NCI-H187 (cell line): ENCODE measurements around the gene PTCRA.
"Not testable (repeated sequence)": the region's sequence is repeated elsewhere in the genome, so short reads cannot be mapped to it uniquely, and the experiment has no call there.

ENCODE experiments used
- DNase-seq, 2 experiments: peaks; one replicate each; lab custom pipeline; 2025; lab: John Stamatoyannopoulos, UW

The PTCRA gene

GRCh38 chr6:42940493-42941045 is 24.7 kb downstream of the PTCRA start:
- DNase-seq: no peak

DNA sequence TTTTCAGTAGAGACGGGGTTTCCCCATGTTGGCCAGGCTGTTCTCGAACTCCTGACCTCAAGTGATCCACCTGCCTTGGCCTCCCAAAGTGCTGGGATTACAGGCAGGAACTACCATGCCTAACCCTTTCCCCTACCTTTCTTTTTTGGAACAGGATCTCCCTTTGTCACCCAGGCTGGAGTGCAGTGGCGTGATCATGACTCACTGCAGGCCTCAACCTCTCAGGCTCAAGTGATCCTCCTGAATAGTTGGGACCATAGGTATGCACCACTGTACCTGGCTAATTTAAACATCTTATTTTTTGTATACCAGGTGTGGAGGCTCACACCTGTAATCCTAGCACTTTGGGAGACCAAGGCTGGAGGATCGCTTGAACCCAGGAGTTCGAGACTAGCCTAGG is 25.5 kb downstream of the PTCRA start:
- not testable (repeated sequence) for DNase-seq

GRCh38 chr6:42942444-42942843 is 26.6 kb downstream of the PTCRA start:
- no peak for DNase-seq

DNA sequence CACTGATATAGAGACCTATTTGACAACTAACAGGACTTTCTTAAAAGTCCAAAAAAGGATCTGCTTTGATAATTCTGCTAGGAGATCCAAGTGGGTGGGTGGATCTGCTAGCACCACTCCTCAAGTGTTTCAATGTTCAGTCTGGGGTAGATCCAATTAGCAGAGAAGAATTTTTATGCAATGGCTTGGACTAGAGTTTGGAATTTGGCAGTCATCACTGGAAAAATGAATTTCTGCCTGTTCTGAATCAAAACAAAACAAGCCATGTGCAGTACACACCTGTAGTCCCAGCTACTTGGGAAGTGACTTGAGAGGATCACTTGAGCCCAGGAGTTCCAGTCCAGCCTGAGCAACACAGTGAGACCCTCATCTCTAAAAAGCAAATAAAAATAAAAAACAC is 32.1 kb downstream of the PTCRA start:
- no peak for DNase-seq

DNA sequence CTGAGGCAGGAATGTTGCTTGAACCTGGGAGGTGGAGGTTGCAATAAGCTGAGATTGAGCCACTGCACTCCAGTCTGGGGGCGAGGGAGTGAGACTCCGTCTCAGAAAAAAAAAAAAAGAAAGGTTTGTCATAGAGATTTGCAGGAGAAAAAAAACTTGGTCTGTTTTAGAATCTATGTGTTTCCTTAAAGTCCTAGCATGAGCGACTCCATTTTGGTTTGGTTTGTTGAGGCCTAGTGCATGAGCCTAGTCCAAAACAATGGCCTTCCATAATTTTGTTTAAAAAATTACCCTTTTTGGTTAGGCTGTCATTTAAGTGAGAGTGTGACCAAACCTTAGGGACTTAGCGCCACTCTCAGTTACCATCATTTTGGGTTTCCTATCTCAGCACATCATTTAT is 36.5 kb downstream of the PTCRA start:
- no peak for DNase-seq

DNA sequence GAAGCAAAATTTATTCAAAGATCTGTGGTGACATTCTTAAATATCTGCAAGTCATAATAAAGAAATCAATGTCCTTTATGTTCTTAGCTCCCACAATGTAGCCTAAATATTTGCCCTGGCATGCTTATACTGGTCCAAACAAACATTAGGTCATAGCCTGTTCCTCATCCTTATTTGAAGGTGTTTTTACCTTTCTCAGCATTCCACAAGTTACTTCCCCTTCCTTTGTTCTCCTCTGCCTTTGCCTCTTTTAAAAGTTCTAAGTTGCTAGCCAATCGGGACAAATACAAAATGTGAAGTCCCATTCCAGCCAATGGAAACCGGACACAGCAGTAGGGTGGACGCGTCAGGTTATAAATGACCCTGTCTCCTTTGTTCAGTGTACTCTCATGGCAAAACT is 38.6 kb downstream of the PTCRA start:
- DNase-seq: not testable (repeated sequence)

GRCh38 chr6:42958125-42958524 is 42.3 kb downstream of the PTCRA start:
- DNase-seq: no peak

DNA sequence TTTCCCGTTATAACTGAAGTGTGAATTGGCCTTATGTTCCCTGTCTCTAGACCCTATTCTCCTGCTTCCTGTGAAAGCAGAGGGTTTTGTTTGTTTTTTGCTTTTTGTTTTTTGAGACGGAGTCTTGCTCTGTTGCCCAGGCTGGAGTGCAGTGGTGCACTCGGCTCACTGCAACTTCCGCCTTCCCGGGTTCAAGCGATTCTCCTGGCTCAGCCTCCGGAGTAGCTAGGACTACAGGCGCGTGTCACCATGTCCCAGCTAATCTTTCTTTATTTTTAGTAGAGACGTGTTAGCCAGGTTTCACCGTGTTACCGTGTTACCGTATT is 44.0 kb downstream of the PTCRA start:
- DNase-seq: no peak

DNA sequence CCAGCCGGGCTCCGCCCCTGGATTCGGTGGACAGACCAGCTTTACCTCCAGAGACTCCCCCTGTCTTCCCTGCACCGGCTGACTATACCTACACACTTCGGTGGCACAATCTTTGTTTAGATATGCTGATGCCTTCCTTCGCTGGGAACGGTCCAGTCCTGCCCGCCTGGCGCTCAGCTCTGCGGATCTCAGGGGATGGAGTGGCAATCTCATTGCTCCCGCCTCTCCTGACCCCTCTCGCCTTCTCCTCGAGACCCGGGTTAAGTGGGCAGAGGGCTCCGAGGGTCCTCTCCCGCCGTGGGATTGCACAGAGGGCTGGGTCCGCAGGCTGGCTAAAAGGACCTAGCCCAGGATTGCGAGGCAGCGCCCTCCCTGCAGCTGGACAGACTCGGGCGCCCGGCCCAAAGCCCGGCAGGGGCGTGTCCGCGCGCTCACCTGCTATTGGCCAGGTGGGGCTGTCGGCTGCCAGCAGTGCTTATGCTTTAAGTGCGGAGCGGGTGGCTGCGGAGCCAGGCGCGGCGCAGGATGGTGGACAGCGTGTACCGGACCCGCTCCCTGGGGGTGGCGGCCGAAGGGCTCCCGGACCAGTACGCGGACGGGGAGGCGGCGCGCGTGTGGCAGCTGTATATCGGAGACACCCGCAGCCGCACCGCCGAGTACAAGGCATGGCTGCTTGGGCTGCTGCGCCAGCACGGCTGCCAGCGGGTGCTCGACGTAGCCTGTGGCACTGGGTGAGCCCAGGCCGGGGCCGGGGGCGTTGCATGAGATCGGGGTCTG is 44.6 kb downstream of the PTCRA start, which contains the start of gene GNMT:
GNMT (plus strand) TSS at position 512 of the 777 bp plus-strand sequence; CDS start at position 526, 14 bp downstream.
- peak in 1 of 2 experiments; percentile 24 for DNase-seq

- no peak for DNase-seq
Measured at GRCh38 chr6:42961020-42961470, 45.2 kb downstream of the PTCRA start.

DNA sequence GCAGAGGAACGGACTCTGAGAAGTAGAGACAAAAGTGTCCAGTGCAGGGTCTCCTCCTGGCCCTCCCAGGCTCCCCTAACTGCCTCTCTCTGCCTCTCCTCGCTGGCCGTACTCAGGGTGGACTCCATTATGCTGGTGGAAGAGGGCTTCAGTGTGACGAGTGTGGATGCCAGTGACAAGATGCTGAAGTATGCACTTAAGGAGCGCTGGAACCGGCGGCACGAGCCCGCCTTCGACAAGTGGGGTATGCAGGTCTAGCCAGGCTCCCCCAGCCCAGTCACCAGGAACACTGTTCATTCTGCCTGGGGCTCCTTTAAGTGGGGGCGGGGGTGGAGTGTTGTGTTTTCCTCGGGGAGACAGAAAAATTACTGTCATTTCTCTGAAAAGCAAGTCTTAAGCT is 46.2 kb downstream of the PTCRA start:
- no peak for DNase-seq

- DNase-seq: no peak
Measured at GRCh38 chr6:42962502-42963178, 46.8 kb downstream of the PTCRA start.

GRCh38 chr6:42963179-42963854 is 47.5 kb downstream of the PTCRA start:
- DNase-seq: no peak

DNA sequence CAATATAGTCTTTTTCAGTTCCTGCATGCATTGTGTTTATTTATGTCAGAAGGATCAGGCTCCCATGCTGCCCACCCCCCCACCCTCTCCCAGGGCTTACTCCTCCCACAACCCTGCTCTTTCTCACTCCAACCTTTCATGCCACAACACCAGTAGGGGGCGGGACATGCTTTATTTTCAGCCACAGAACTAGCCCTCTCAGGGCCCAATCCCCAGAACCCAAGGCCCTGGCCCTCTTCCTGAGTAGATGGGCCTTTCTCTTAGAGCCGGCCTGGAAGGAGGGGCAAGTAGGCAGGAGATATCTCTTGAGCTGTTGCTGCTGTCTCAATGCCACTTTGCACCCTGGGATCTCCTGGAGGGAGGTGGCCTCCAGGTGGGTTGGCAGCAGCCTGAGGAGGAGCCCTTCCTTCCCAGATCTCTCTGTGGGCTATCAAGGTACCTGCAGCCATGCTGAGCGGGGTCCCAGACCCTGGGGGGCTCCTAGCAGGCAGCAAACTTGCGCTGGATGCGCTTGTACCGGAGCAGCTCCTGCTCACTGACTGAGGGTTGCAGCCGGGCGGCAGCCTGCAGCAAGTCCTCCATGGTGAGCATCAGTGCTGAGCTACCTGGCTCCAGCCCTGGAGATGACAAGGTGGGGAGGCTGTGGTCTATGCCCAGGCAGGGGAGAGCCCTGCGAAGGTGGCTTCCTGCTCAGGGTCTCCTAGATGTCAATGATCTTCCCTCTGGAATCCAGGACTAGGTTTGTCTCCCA is 48.2 kb downstream of the PTCRA start:
- no peak for DNase-seq

GRCh38 chr6:42966571-42966970 is 50.7 kb downstream of the PTCRA start:
- no peak for DNase-seq

DNA sequence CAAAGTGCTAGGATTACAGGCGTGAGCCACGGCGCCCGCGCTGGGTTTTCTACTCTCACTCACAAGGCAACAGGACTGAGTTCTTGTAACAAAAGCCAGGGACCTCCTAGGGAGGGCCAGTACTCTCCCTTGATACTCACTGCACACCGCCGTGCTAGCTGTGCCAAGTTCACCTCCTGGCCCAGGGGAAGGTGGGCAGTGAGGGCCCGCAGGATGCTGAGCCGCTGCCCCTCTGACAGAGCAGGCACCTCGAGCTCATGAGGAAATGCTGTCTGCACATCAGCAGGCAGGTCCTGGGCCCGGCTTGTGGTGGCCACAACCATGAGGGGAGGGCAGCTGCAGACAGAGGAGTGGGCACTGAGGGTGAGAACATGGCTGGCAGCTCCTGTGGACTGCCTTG is 51.4 kb downstream of the PTCRA start:
- DNase-seq: no peak

DNA sequence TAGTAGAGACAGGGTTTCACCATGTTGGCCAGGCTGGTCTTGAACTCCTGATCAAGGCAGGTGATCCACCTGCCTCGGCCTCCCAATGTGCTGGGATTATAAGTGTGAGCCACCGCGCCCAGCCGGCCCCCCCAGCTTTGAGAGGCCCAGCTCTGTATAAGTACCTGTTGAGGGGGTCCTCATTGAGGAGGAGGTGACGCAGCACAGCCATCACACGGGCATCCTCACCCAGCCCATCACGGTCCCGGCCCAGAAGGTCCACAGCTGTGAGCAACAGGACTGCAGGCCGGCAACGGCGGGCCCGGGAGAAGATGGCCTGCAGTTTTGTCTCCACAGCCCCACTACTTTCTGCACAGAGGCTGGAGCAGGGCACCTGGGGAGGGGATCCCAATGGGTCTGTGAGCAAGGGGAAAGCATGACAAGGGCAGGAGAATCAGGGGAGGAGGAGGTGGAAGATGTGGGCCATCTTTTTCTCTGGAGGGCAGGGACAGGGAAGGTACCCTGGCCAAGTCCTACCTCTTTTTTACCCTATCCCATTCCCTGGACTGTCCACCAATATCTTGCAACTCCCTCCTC is 52.4 kb downstream of the PTCRA start:
- no peak for DNase-seq

DNA sequence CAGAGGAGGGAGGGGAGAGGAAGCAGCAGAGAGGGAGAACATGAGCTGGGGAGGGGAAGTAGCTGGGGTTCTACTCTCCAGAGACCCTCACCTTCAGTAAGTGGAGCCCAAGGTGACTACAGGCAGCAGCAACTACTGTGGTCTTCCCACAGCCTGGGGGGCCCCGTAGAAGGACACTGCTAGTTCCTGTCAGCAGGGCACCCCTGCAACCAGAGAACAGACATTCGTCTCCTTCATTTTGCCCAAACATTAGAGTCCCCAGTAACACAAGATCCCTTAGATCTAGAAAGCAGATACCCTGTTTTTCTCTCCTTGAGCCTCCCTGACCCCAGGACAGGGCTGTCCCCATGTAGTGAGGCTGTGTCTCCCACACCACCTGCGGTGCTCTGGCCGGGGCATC is 52.9 kb downstream of the PTCRA start:
- no peak for DNase-seq

DNA sequence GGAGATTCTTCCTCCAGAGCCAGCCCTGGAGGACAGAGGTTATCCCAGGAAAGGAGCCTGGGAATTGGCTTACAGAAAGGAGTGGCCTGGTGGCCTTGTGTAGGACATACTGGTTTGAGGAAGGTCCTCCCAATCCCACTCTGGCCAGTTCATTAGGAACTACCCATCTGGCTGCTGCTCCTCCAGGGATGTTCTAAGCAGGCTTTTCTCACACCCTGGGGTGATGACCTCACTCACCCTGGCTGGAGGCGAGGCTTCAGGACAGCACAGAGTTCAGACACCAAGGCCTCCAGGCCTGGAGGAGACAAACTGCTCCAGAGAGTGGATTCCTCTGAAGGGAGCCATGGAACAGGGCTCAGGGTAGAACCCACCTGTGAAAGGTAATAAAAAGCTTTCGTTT is 53.6 kb downstream of the PTCRA start:
- no peak for DNase-seq

DNA sequence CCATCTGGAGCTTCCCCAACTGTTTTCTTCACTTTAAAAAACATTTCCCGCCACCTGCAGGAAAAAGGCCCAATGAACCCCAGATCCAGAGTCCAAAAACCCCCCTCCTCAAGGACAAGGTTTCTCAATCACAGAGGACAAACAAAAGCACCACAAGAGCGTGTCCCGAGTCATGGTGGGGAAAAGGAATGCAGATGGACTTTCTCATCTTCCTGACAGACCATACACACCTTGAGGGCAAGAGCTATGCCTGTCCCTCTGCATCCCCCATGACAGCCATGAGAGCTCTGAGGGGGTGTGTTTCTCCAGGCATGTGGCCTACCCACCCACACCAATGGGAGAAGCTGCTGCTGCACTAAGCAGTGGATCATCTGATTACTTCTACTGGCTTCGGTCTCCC is 54.1 kb downstream of the PTCRA start:
- DNase-seq: no peak

- no peak for DNase-seq
Measured at GRCh38 chr6:42970871-42971612, 55.2 kb downstream of the PTCRA start.
